ENCODE results near the gene PLXNA3.

Gene PLXNA3

GRCh38 chrX:154486396-154487207, 28.5 kb downstream of the PLXNA3 start, which contains the start of gene UBL4A:
Gene UBL4A (minus strand): TSS chrX:154486615. CDS start chrX:154486584, 31 bp downstream.
- H3K4me2 ChIP-seq (ENCODE audit: low read depth, low read length, poor library complexity, severe bottlenecking), result peak within 1 kb of the TSS; percentile 89
- peak within 1 kb of the TSS; percentile 100 for H3K9ac ChIP-seq (ENCODE audit: low read length)
- TF ChIP-seq CTCF (IDR thresholded peaks at IDR 0.05; ENCODE audit: insufficient read depth, low read length, poor library complexity, severe bottlenecking) (no peak), EZH2phosphoT487 (conservative IDR thresholded peaks at IDR 0.05; ENCODE audit: low read length) (no peak)
- no peaks in the 10 kb centered on the region for H3K27me3 ChIP-seq (ENCODE audit: low read length)
- no peaks in the 10 kb centered on the region for H3K9me3 ChIP-seq (ENCODE audit: insufficient read depth, low read length)
- no peak within 1 kb of the TSS for H2AFZ ChIP-seq (ENCODE audit: low read depth, low read length, severe bottlenecking)
- H3K9me2 ChIP-seq (replicated peaks; ENCODE audit: insufficient read depth, low read length), result no peaks in the 10 kb centered on the region
- H3K4me3 ChIP-seq (ENCODE audit: insufficient read depth, low read length, poor library complexity, severe bottlenecking), result peak within 1 kb of the TSS; percentile 74
- no peaks in the 10 kb centered on the region for H4K20me1 ChIP-seq (ENCODE audit: low read depth, low read length)
- H3K36me3 ChIP-seq (ENCODE audit: low read length), result no peaks in the 10 kb centered on the region
- H3K79me2 ChIP-seq (ENCODE audit: insufficient read depth, low read length), result peaks cover 18% of the 10 kb centered on the region
- H3F3A ChIP-seq (ENCODE audit: insufficient read depth), result peaks cover 17% of the 10 kb centered on the region
- H3K27ac ChIP-seq (ENCODE audit: low read depth, low read length), result peak within 1 kb of the TSS; percentile 82

- H2AFZ ChIP-seq (ENCODE audit: low read depth, low read length, severe bottlenecking), result no peak overlapping the region
- H3K4me3 ChIP-seq (ENCODE audit: insufficient read depth, low read length, poor library complexity, severe bottlenecking), result no peak overlapping the region
- no peaks in the 10 kb centered on the region for H4K20me1 ChIP-seq (ENCODE audit: low read depth, low read length)
- peak overlapping the region; percentile 64 for H3K4me2 ChIP-seq (ENCODE audit: low read depth, low read length, poor library complexity, severe bottlenecking)
- H3F3A ChIP-seq (ENCODE audit: insufficient read depth), result peaks cover 15% of the 10 kb centered on the region
- no peak for TF ChIP-seq CTCF (IDR thresholded peaks at IDR 0.05; ENCODE audit: insufficient read depth, low read length, poor library complexity, severe bottlenecking)
- TF ChIP-seq EZH2phosphoT487 (conservative IDR thresholded peaks at IDR 0.05; ENCODE audit: low read length), result no peak
- no peaks in the 10 kb centered on the region for H3K9me3 ChIP-seq (ENCODE audit: insufficient read depth, low read length)
- H3K9me2 ChIP-seq (replicated peaks; ENCODE audit: insufficient read depth, low read length), result no peaks in the 10 kb centered on the region
- no peaks in the 10 kb centered on the region for H3K27me3 ChIP-seq (ENCODE audit: low read length)
- peak overlapping the region; percentile 78 for H3K27ac ChIP-seq (ENCODE audit: low read depth, low read length)
- peaks cover 18% of the 10 kb centered on the region for H3K79me2 ChIP-seq (ENCODE audit: insufficient read depth, low read length)
- H3K9ac ChIP-seq (ENCODE audit: low read length), result peak overlapping the region; percentile 100; the same call in 1 of the 2 replicates
- no peaks in the 10 kb centered on the region for H3K36me3 ChIP-seq (ENCODE audit: low read length)
These were observed 29.6 kb downstream of the PLXNA3 start for GRCh38 chrX:154487518-154488290.

- Histone ChIP-seq H3K4me3 (ENCODE audit: insufficient read depth, low read length, poor library complexity, severe bottlenecking) (no peak overlapping the region), H3K27ac (ENCODE audit: low read depth, low read length) (no peak overlapping the region), H3K36me3 (ENCODE audit: low read length) (no peaks in the 10 kb centered on the region), H3K9me3 (ENCODE audit: insufficient read depth, low read length) (no peaks in the 10 kb centered on the region), H4K20me1 (ENCODE audit: low read depth, low read length) (no peaks in the 10 kb centered on the region), H3K27me3 (ENCODE audit: low read length) (no peaks in the 10 kb centered on the region), H3K9ac (ENCODE audit: low read length) (no peak overlapping the region), H3F3A (ENCODE audit: insufficient read depth) (peaks cover 11% of the 10 kb centered on the region), H3K9me2 (replicated peaks; ENCODE audit: insufficient read depth, low read length) (no peaks in the 10 kb centered on the region), H2AFZ (ENCODE audit: low read depth, low read length, severe bottlenecking) (no peak overlapping the region), H3K4me2 (ENCODE audit: low read depth, low read length, poor library complexity, severe bottlenecking) (peak overlapping the region; percentile 81), H3K79me2 (ENCODE audit: insufficient read depth, low read length) (peaks cover 18% of the 10 kb centered on the region)
- no peak for TF ChIP-seq CTCF (IDR thresholded peaks at IDR 0.05; ENCODE audit: insufficient read depth, low read length, poor library complexity, severe bottlenecking)
These were observed 30.4 kb downstream of the PLXNA3 start for GRCh38 chrX:154488336-154489075.
